ENCODE data around the gene CHRM5.
A peak's percentile ranks its signal among the peaks of the same experiment; 100 is the strongest.

Gene CHRM5

DNA sequence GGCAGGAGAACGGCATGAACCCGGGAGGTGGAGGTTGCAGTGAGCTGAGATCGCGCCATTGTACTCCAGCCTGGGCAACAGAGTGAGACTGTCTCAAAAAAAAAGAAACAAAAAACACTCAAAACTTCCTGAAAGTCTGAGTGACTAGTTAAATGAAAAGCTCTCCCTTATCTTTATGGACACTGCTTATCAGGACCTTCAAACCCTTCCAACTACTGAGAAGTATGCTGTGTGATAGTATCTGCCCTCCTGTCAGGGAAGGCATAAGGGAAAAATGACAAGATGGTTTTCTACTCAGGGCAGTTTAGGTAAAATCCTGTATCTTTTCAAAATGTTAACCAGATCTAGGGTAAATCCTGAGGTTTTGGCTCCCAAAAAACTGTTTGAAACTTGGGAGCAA is 111.6 kb downstream of the CHRM5 start:
- H3K4me1 ChIP-seq = no peaks in the 10 kb centered on the region
- no peaks in the 10 kb centered on the region for H3K27me3 ChIP-seq
- TF ChIP-seq, protein P1, sequence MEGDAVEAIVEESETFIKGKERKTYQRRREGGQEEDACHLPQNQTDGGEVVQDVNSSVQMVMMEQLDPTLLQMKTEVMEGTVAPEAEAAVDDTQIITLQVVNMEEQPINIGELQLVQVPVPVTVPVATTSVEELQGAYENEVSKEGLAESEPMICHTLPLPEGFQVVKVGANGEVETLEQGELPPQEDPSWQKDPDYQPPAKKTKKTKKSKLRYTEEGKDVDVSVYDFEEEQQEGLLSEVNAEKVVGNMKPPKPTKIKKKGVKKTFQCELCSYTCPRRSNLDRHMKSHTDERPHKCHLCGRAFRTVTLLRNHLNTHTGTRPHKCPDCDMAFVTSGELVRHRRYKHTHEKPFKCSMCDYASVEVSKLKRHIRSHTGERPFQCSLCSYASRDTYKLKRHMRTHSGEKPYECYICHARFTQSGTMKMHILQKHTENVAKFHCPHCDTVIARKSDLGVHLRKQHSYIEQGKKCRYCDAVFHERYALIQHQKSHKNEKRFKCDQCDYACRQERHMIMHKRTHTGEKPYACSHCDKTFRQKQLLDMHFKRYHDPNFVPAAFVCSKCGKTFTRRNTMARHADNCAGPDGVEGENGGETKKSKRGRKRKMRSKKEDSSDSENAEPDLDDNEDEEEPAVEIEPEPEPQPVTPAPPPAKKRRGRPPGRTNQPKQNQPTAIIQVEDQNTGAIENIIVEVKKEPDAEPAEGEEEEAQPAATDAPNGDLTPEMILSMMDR (IDR thresholded peaks at IDR 0.05) = no peak
- no peak overlapping the region for H3K27ac ChIP-seq
- intact Hi-C loops (cut with DNase I; ENCODE audit: low total_unique reads) = no loop called here
- H3K36me3 ChIP-seq = peaks cover 11 to 32% (median 17%) of the 10 kb centered on the region in 3 donors
- DNase-seq = no peak
- no peaks in the 10 kb centered on the region for H3K9me3 ChIP-seq
- H3K4me3 ChIP-seq = no peak overlapping the region

DNA sequence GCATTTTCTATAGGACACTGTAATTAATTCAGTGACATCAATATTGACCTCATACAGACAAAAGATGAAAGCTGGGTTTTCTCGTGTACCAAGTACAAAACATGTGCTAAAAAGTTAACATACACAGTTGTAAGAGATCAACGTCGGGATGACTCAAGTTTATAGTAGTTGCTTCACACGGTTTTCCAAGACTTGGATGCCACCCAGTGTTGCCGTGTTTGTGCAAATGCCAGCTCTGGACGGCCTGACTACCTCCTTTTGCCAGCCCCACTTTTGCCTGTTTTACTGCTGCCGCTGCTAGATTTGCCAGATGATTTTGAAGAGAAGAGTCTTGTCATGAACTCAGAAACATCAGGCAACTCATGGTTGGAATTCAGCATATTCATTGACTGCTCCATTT is 115.8 kb downstream of the CHRM5 start:
- H3K4me3 ChIP-seq = no peak overlapping the region
- no peak overlapping the region for H3K27ac ChIP-seq
- H3K36me3 ChIP-seq = peaks cover 38 to 65% (median 41%) of the 10 kb centered on the region in 3 donors
- DNase-seq = no peak
- no peaks in the 10 kb centered on the region for H3K4me1 ChIP-seq
- no peaks in the 10 kb centered on the region for H3K27me3 ChIP-seq
- no peaks in the 10 kb centered on the region for H3K9me3 ChIP-seq
- intact Hi-C loops (cut with DNase I; ENCODE audit: low total_unique reads) = no loop called here
- TF ChIP-seq, protein P1 (IDR thresholded peaks at IDR 0.05) = no peak

DNA sequence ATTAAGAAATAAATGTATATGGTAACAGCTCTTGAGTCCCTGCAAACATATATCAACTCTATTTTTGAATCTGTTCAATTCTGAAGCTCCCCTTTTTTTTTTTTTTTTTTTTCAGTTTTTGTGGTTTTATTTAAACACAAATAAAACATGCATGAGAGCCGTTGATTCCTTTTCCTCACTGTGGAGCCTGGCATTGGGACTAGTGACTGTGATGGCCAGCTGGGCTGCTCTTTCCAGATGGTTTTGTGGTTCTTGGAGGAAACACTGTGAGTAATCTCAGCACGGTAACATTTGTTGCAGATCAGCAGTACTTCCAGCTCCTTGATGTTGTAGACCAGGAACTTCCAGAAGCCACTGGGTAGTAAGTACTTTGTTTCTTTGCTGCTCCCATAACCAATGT is 117.4 kb downstream of the CHRM5 start:
- H3K9me3 ChIP-seq = no peaks in the 10 kb centered on the region

DNA sequence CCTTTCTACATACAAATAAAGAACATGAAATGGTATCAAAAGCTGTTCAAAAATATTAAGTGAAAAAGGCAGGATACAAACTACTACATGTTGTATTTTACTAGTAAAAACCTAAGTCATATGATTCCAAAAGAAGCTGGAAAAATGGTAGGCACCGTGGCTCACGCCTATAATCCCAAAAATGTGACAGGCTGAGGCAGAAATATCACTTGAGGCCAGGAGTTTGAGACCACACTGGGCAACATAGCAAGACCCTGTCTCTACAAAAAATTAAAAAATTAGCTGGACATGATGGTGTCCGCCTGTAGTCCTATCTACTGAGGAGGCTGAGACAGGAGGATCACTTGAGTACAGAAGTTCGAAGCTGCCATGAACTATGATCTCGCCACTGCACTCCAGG is 131.6 kb downstream of the CHRM5 start:
- Histone ChIP-seq H3K4me1 (peaks cover 0 to 27% (median 22%) of the 10 kb centered on the region in 4 donors), H3K4me3 (peak overlapping the region in 1 of 2 donors; percentile 91), H3K27me3 (no peaks in the 10 kb centered on the region), H3K9me3 (no peaks in the 10 kb centered on the region), H3K36me3 (peaks cover 4 to 7% (median 7%) of the 10 kb centered on the region in 3 donors), H3K27ac (no peak overlapping the region)
- DNase-seq = no peak
- TF ChIP-seq, protein P1 (IDR thresholded peaks at IDR 0.05) = no peak
- intact Hi-C loops (cut with DNase I; ENCODE audit: low total_unique reads) = loop anchor here (5.0 kb wide), 1 partner anchor 122 kb away; no protein-coding TSS in a partner anchor

More for the DNA sequence above, 117.4 kb downstream of the CHRM5 start:
- peaks cover 50 to 72% (median 52%) of the 10 kb centered on the region in 3 donors for H3K36me3 ChIP-seq
- no peak overlapping the region for H3K4me3 ChIP-seq
- no peaks in the 10 kb centered on the region for H3K4me1 ChIP-seq
- intact Hi-C loops (cut with DNase I; ENCODE audit: low total_unique reads) = no loop called here
- no peak for DNase-seq
- H3K27me3 ChIP-seq = no peaks in the 10 kb centered on the region
- no peak overlapping the region for H3K27ac ChIP-seq
- TF ChIP-seq, protein P1 (IDR thresholded peaks at IDR 0.05) = no peak

DNA sequence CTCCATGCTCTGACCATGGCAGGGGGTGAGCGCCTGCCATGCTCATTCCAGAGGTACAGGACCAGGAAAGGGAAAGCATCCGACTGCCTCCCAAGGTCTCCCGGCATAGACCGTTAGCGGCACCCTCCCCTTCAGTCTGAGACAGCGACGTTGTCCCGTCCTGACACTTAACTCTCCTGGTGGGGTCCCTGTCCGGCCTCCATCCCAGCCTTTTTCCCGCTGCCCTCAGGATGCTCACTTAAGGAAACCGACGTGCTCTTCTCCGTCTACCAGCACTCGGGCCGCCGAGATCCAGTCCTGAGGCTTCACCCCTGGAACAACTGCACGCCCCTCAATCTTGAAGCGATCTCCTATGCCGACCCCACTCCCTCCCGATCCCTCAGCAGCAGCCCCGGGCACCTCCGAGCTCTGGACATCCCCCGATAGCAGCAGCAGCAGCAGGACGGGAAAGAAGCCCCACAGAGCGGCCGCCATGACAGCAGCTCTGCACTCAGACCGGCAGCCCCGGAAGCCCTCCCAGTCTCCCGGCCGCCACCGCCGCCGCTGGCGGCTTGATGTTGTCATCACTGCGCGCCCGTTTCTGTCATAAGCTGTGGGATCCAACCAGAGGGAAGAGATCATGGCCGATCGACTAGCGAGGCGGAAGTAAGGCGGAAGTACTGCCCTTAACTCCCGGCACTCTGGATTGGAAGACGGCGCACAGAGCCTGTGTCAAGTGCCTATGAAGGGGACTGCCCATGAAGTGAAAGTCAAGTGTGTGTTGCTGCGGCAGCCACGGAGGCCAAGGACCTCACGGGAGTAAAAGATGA is 133.3 kb downstream of the CHRM5 start, which contains the start of the genes EMC7 and PGBD4:
Gene EMC7 (minus strand): TSS at position 497 of the 809 bp plus-strand sequence. CDS start 23 bp downstream, at position 474.
Gene PGBD4 (plus strand): TSS at position 718 of the 809 bp plus-strand sequence. CDS start 449 bp downstream, outside the sequence.
- no peaks in the 10 kb centered on the region for H3K9me3 ChIP-seq
- H3K36me3 ChIP-seq = no peaks in the 10 kb centered on the region
- intact Hi-C loops (cut with DNase I; ENCODE audit: low total_unique reads) = loop anchor here (5.0 kb wide), 1 partner anchor 121 kb away; no protein-coding TSS in a partner anchor
- peak; percentile 99 for DNase-seq
- H3K27ac ChIP-seq = peak within 1 kb of the TSS; percentile 76 to 90
- peak within 1 kb of the TSS; percentile 87 to 91 for H3K4me3 ChIP-seq
- TF ChIP-seq, protein P1 (IDR thresholded peaks at IDR 0.05) = no peak
- peaks cover 0 to 27% (median 22%) of the 10 kb centered on the region in 4 donors for H3K4me1 ChIP-seq
- H3K27me3 ChIP-seq = no peaks in the 10 kb centered on the region

Data from tibial artery (tissue), 4 donors.